ENCODE measurements around the gene NUDC. TPM values are rescaled to one million over a fixed set of nuclear protein-coding genes. Genes with fewer than 3 reads are reported as not detected.

Gene NUDC
- total and polyA plus RNA-seq, 4 donors: 39.3 to 77.8 (median 64.4) TPM

GRCh38 chr1:26970810-26971209 lies 49.3 kb downstream of the NUDC start:
- Histone ChIP-seq H3K9ac (ENCODE audit: insufficient read depth in 1 of 2, low read length in 2 of 2) (no peak overlapping the region), H3K9me3 (ENCODE audit: control insufficient read depth in 4 of 4, insufficient read depth in 3 of 4, low read length in 3 of 4) (no peaks in the 10 kb centered on the region), H3K4me1 (ENCODE audit: control insufficient read depth in 5 of 5, insufficient read depth in 5 of 5, low read length in 5 of 5) (no peaks in the 10 kb centered on the region), H3K4me3 (no peak overlapping the region), H3K36me3 (ENCODE audit: control insufficient read depth in 4 of 4, insufficient read depth in 4 of 4, low read length in 4 of 4) (no peaks in the 10 kb centered on the region), H3K27me3 (ENCODE audit: control insufficient read depth in 3 of 3, insufficient read depth in 3 of 3, low read length in 2 of 3) (peaks cover 0 to 4% (median 0%) of the 10 kb centered on the region in 3 donors), H3K27ac (ENCODE audit: low read depth in 1 of 2, low read length in 1 of 2) (no peak overlapping the region)
- DNase-seq (no peak), ATAC-seq (ENCODE audit: insufficient read depth, low FRiP score) (no peak)
- TF ChIP-seq, protein P1, sequence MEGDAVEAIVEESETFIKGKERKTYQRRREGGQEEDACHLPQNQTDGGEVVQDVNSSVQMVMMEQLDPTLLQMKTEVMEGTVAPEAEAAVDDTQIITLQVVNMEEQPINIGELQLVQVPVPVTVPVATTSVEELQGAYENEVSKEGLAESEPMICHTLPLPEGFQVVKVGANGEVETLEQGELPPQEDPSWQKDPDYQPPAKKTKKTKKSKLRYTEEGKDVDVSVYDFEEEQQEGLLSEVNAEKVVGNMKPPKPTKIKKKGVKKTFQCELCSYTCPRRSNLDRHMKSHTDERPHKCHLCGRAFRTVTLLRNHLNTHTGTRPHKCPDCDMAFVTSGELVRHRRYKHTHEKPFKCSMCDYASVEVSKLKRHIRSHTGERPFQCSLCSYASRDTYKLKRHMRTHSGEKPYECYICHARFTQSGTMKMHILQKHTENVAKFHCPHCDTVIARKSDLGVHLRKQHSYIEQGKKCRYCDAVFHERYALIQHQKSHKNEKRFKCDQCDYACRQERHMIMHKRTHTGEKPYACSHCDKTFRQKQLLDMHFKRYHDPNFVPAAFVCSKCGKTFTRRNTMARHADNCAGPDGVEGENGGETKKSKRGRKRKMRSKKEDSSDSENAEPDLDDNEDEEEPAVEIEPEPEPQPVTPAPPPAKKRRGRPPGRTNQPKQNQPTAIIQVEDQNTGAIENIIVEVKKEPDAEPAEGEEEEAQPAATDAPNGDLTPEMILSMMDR (IDR thresholded peaks at IDR 0.05; ENCODE audit: control extremely low read depth, extremely low read depth): no peak
- 71 to 79% methylated on average over 7 of the region's 7 CpGs for WGBS, 2 donors

DNA sequence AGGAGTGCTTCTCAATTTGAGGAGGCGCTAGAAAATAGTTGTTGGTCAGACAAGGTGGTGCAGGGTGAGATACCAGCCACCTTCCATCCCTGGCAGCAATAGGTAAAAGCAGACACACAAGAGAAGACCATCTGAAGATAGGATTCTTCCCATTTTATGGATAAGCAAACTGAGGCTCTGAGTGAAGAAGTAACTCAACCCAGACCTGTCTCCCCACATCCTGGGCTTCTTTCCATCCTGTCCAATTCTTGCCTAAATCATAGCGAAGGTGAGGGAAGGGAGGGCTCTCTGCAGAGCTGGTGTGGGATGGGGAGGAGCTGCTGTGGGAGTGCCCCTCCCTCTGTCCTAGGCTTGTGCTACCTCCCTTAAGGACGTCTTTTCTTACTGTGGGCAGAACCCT lies 50.0 kb downstream of the NUDC start:
- Histone ChIP-seq H3K9ac (ENCODE audit: insufficient read depth in 1 of 2, low read length in 2 of 2) (no peak overlapping the region), H3K27me3 (ENCODE audit: control insufficient read depth in 3 of 3, insufficient read depth in 3 of 3, low read length in 2 of 3) (no peaks in the 10 kb centered on the region), H3K36me3 (ENCODE audit: control insufficient read depth in 4 of 4, insufficient read depth in 4 of 4, low read length in 4 of 4) (no peaks in the 10 kb centered on the region), H3K9me3 (ENCODE audit: control insufficient read depth in 4 of 4, insufficient read depth in 3 of 4, low read length in 3 of 4) (no peaks in the 10 kb centered on the region), H3K4me3 (no peak overlapping the region), H3K4me1 (ENCODE audit: control insufficient read depth in 5 of 5, insufficient read depth in 5 of 5, low read length in 5 of 5) (no peaks in the 10 kb centered on the region), H3K27ac (ENCODE audit: low read depth in 1 of 2, low read length in 1 of 2) (no peak overlapping the region)
- no peak for ATAC-seq (ENCODE audit: insufficient read depth, low FRiP score)
- TF ChIP-seq, protein P1 (IDR thresholded peaks at IDR 0.05; ENCODE audit: control extremely low read depth, extremely low read depth): no peak
- DNase-seq: no peak
- WGBS, 2 donors: 74 to 77% methylated on average over 3 of the region's 3 CpGs

- ATAC-seq (ENCODE audit: insufficient read depth, low FRiP score) (no peak), DNase-seq (no peak)
- H3K4me3 ChIP-seq: no peak overlapping the region
- no peak overlapping the region for H3K9ac ChIP-seq (ENCODE audit: insufficient read depth in 1 of 2, low read length in 2 of 2)
- TF ChIP-seq, protein P1 (IDR thresholded peaks at IDR 0.05; ENCODE audit: control extremely low read depth, extremely low read depth): no peak
- H3K36me3 ChIP-seq (ENCODE audit: control insufficient read depth in 4 of 4, insufficient read depth in 4 of 4, low read length in 4 of 4): no peaks in the 10 kb centered on the region
- H3K9me3 ChIP-seq (ENCODE audit: control insufficient read depth in 4 of 4, insufficient read depth in 3 of 4, low read length in 3 of 4): no peaks in the 10 kb centered on the region
- H3K27ac ChIP-seq (ENCODE audit: low read depth in 1 of 2, low read length in 1 of 2): no peak overlapping the region
- no peaks in the 10 kb centered on the region for H3K27me3 ChIP-seq (ENCODE audit: control insufficient read depth in 3 of 3, insufficient read depth in 3 of 3, low read length in 2 of 3)
- H3K4me1 ChIP-seq (ENCODE audit: control insufficient read depth in 5 of 5, insufficient read depth in 5 of 5, low read length in 5 of 5): no peaks in the 10 kb centered on the region
- whole genome bisulfite sequencing, 2 donors: 31 to 48% methylated on average over 6 of the region's 6 CpGs
Observed at GRCh38 chr1:26972390-26972789, 50.8 kb downstream of the NUDC start.

DNA sequence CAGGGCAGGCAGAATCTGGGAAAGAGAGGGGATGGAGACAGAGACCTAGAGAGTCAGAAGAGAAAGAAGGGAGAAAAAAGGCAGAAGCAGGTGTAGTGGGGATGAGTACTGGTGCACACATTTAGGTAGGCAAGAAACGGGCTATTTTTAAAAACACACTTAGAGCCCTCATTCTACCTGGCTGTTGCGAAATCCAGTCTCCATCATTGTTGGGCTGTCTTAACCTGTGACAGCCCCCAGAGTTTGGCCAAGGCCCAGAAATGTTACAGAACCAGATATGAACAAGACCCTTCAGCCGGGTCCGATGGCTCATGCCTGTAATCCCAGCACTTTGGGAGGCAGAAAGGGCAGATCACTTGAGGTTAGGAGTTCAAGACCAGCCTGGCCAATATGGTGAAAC lies 51.3 kb downstream of the NUDC start:
- TF ChIP-seq, protein P1 (IDR thresholded peaks at IDR 0.05; ENCODE audit: control extremely low read depth, extremely low read depth): no peak
- Histone ChIP-seq H3K9me3 (ENCODE audit: control insufficient read depth in 4 of 4, insufficient read depth in 3 of 4, low read length in 3 of 4) (no peaks in the 10 kb centered on the region), H3K4me3 (no peak overlapping the region), H3K4me1 (ENCODE audit: control insufficient read depth in 5 of 5, insufficient read depth in 5 of 5, low read length in 5 of 5) (no peaks in the 10 kb centered on the region), H3K36me3 (ENCODE audit: control insufficient read depth in 4 of 4, insufficient read depth in 4 of 4, low read length in 4 of 4) (no peaks in the 10 kb centered on the region), H3K9ac (ENCODE audit: insufficient read depth in 1 of 2, low read length in 2 of 2) (no peak overlapping the region), H3K27me3 (ENCODE audit: control insufficient read depth in 3 of 3, insufficient read depth in 3 of 3, low read length in 2 of 3) (no peaks in the 10 kb centered on the region), H3K27ac (ENCODE audit: low read depth in 1 of 2, low read length in 1 of 2) (no peak overlapping the region)
- WGBS, 2 donors: 76 to 86% methylated on average over 4 of the region's 4 CpGs
- ATAC-seq (ENCODE audit: insufficient read depth, low FRiP score) (no peak), DNase-seq (no peak)

Measured in lung (tissue), 12 donors.